ENCODE measurements around the gene PIK3AP1. TPM values are rescaled to one million over a fixed set of nuclear protein-coding genes. Genes with fewer than 3 reads are reported as not detected.

PIK3AP1 gene
- total and polyA plus RNA-seq, 10 of the 15 experiments (the other 5 are each of a cell fraction or from before 2014, with no cell fraction given): 26.2 to 306 (median 119) TPM

DNA sequence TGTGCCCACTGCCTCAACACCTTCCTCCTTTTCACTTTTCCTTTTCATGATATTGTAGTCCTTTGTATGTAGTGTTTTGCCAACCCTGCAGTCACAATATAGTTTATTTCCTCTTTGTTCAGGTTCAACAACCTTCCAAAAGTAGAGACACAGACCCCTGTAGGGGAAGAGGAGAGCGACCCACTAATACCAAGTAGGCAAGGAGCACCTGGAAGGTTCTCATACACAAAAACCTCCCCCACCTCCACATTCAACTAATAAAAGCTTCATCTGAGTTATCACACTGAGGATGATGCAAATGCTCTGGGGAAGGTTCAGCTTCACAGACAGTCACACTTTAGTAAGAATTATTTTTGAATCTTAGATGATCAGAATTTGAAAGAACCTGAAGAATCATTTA is 41.6 kb downstream of the PIK3AP1 start:
- no peaks in the 10 kb centered on the region for H3K27me3 ChIP-seq (replicated peaks in 1 of 2; ENCODE audit: control insufficient read depth in 2 of 2, insufficient read depth in 2 of 2, low read length in 1 of 2)
- TF ChIP-seq, protein P1, sequence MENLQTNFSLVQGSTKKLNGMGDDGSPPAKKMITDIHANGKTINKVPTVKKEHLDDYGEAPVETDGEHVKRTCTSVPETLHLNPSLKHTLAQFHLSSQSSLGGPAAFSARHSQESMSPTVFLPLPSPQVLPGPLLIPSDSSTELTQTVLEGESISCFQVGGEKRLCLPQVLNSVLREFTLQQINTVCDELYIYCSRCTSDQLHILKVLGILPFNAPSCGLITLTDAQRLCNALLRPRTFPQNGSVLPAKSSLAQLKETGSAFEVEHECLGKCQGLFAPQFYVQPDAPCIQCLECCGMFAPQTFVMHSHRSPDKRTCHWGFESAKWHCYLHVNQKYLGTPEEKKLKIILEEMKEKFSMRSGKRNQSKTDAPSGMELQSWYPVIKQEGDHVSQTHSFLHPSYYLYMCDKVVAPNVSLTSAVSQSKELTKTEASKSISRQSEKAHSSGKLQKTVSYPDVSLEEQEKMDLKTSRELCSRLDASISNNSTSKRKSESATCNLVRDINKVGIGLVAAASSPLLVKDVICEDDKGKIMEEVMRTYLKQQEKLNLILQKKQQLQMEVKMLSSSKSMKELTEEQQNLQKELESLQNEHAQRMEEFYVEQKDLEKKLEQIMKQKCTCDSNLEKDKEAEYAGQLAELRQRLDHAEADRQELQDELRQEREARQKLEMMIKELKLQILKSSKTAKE (IDR thresholded peaks at IDR 0.05; ENCODE audit: low read depth, poor library complexity, severe bottlenecking): no peak
- no peak for TF ChIP-seq DPF2 (IDR thresholded peaks at IDR 0.05)
- TF ChIP-seq, protein P2, sequence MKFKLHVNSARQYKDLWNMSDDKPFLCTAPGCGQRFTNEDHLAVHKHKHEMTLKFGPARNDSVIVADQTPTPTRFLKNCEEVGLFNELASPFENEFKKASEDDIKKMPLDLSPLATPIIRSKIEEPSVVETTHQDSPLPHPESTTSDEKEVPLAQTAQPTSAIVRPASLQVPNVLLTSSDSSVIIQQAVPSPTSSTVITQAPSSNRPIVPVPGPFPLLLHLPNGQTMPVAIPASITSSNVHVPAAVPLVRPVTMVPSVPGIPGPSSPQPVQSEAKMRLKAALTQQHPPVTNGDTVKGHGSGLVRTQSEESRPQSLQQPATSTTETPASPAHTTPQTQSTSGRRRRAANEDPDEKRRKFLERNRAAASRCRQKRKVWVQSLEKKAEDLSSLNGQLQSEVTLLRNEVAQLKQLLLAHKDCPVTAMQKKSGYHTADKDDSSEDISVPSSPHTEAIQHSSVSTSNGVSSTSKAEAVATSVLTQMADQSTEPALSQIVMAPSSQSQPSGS (IDR thresholded peaks at IDR 0.05; ENCODE audit: low read length): no peak
- TF ChIP-seq SP1 (IDR thresholded peaks at IDR 0.05; ENCODE audit: low read depth, low read length): no peak
- TF ChIP-seq, protein P3, sequence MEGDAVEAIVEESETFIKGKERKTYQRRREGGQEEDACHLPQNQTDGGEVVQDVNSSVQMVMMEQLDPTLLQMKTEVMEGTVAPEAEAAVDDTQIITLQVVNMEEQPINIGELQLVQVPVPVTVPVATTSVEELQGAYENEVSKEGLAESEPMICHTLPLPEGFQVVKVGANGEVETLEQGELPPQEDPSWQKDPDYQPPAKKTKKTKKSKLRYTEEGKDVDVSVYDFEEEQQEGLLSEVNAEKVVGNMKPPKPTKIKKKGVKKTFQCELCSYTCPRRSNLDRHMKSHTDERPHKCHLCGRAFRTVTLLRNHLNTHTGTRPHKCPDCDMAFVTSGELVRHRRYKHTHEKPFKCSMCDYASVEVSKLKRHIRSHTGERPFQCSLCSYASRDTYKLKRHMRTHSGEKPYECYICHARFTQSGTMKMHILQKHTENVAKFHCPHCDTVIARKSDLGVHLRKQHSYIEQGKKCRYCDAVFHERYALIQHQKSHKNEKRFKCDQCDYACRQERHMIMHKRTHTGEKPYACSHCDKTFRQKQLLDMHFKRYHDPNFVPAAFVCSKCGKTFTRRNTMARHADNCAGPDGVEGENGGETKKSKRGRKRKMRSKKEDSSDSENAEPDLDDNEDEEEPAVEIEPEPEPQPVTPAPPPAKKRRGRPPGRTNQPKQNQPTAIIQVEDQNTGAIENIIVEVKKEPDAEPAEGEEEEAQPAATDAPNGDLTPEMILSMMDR (IDR thresholded peaks at IDR 0.05 in 2 of 3, conservative IDR thresholded peaks at IDR 0.05 in 1 of 3; ENCODE audit: control insufficient read depth in 2 of 3, extremely low read depth in 1 of 3, insufficient read depth in 1 of 3, low read depth in 3 of 3, low read length in 3 of 3): no peak
- TF ChIP-seq SMAD5 (IDR thresholded peaks at IDR 0.05; ENCODE audit: low read depth): no peak
- no peak for TF ChIP-seq RB1 (IDR thresholded peaks at IDR 0.05; ENCODE audit: borderline replicate concordance)
- TF ChIP-seq, protein P4, sequence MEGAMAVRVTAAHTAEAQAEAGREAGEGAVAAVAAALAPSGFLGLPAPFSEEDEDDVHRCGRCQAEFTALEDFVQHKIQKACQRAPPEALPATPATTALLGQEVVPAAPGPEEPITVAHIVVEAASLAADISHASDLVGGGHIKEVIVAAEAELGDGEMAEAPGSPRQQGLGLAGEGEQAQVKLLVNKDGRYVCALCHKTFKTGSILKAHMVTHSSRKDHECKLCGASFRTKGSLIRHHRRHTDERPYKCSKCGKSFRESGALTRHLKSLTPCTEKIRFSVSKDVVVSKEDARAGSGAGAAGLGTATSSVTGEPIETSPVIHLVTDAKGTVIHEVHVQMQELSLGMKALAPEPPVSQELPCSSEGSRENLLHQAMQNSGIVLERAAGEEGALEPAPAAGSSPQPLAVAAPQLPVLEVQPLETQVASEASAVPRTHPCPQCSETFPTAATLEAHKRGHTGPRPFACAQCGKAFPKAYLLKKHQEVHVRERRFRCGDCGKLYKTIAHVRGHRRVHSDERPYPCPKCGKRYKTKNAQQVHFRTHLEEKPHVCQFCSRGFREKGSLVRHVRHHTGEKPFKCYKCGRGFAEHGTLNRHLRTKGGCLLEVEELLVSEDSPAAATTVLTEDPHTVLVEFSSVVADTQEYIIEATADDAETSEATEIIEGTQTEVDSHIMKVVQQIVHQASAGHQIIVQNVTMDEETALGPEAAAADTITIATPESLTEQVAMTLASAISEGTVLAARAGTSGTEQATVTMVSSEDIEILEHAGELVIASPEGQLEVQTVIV (IDR thresholded peaks at IDR 0.05; ENCODE audit: borderline replicate concordance, partially characterized antibody): no peak
- H3K9me3 ChIP-seq (replicated peaks; ENCODE audit: control insufficient read depth, insufficient read depth, low read length): peaks cover 3% of the 10 kb centered on the region; the same call in 2 of the 3 replicates
- 0 out of 2 replicates have a peak overlapping the region, but pooled peaks have one; percentile 22 for H3K4me2 ChIP-seq (ENCODE audit: control insufficient read depth, insufficient read depth)
- H2AFZ ChIP-seq (ENCODE audit: control insufficient read depth, low read depth, low read length): no peak overlapping the region
- FAIRE-seq (no peak), DNase-seq (ENCODE audit: low read depth, low spot score) (no peak), ATAC-seq (no peak)
- peaks cover 3% of the 10 kb centered on the region; the same call in 1 of the 2 replicates for H4K20me1 ChIP-seq (ENCODE audit: control insufficient read depth, insufficient read depth)
- intact Hi-C loops (cut with micrococcal nuclease; ENCODE audit: unreplicated experiment): no loop called here
- ChIA-PET SMC1A (ENCODE audit: uncharacterized antibody, unreplicated experiment) (interaction anchor here (0.7 to 3.2 kb wide), 9 partner anchors 13 to 151 kb away, joined by 3 to 15 read pairs (median 5); no protein-coding TSS in a partner anchor), RAD21 (ENCODE audit: unreplicated experiment) (interaction anchor here (0.8 to 1.7 kb wide), 3 partner anchors 8 to 39 kb away, joined by 3 to 4 read pairs (median 4); no protein-coding TSS in a partner anchor), CTCF (interaction anchor here (0.7 to 1.9 kb wide), 6 partner anchors 13 to 65 kb away, joined by 3 to 7 read pairs (median 4); no protein-coding TSS in a partner anchor), POLR2A (interaction anchor here (2.6 kb wide), 1 partner anchor 13 kb away, joined by 9 read pairs; no protein-coding TSS in a partner anchor)
- H3K79me2 ChIP-seq (ENCODE audit: control insufficient read depth, insufficient read depth, low read length): peaks cover 87% of the 10 kb centered on the region
- peaks cover 55% of the 10 kb centered on the region for H3K4me1 ChIP-seq (ENCODE audit: control insufficient read depth, insufficient read depth, low read length)
- WGBS (ENCODE audit: insufficient coverage, insufficient replicate concordance, low lambda C conversion rate, missing lambda C conversion rate): 71% methylated on average over 1 of the region's 1 CpG
- in situ Hi-C loops (cut with MboI): no loop called here
- H3K4me3 ChIP-seq: no peak overlapping the region
- peaks cover 6 to 34% of the 10 kb centered on the region in 2 experiments; a peak in 3 of 4 replicates for H3K36me3 ChIP-seq (ENCODE audit: control insufficient read depth in 2 of 2, insufficient read depth in 2 of 2, low read length in 1 of 2)
- no peak overlapping the region; the same call in 1 of the 2 replicates for H3K27ac ChIP-seq (ENCODE audit: control insufficient read depth, insufficient read depth)
- no peak overlapping the region for H3K9ac ChIP-seq (ENCODE audit: control insufficient read depth, insufficient read depth, low read length)
- BruUV-seq (replicated peaks): no TSS peak

Measured in GM12878 (cell line).